ENCODE measurements around the gene ADNP2.

ADNP2 gene

GRCh38 chr18:80132180-80132812 lies 23.2 kb downstream of the ADNP2 start:
- no peak overlapping the region for H3K27ac ChIP-seq (ENCODE audit: poor library complexity, severe bottlenecking)
- peaks cover 12% of the 10 kb centered on the region for H3K4me1 ChIP-seq (ENCODE audit: insufficient read depth, poor library complexity, severe bottlenecking)
- H3K36me3 ChIP-seq (ENCODE audit: low read depth) = peaks cover 64% of the 10 kb centered on the region
- H3K9me3 ChIP-seq (ENCODE audit: severe bottlenecking) = no peaks in the 10 kb centered on the region
- H3K4me3 ChIP-seq (ENCODE audit: severe bottlenecking) = no peak overlapping the region
- DNase-seq (ENCODE audit: low spot score) = no peak
- no peak for TF ChIP-seq CTCF (IDR thresholded peaks at IDR 0.05; ENCODE audit: poor library complexity, severe bottlenecking)
- ATAC-seq (ENCODE audit: low read depth) = peak; percentile 46; the same call in 2 of the 3 replicates
- no peaks in the 10 kb centered on the region for H3K27me3 ChIP-seq (ENCODE audit: insufficient read depth, poor library complexity, severe bottlenecking)

GRCh38 chr18:80133124-80133523 lies 24.1 kb downstream of the ADNP2 start:
- H3K9me3 ChIP-seq (ENCODE audit: severe bottlenecking) = no peaks in the 10 kb centered on the region
- peaks cover 69% of the 10 kb centered on the region for H3K36me3 ChIP-seq (ENCODE audit: low read depth)
- peaks cover 12% of the 10 kb centered on the region for H3K4me1 ChIP-seq (ENCODE audit: insufficient read depth, poor library complexity, severe bottlenecking)
- ATAC-seq (ENCODE audit: low read depth) (no peak), DNase-seq (ENCODE audit: low spot score) (no peak)
- no peak for TF ChIP-seq CTCF (IDR thresholded peaks at IDR 0.05; ENCODE audit: poor library complexity, severe bottlenecking)
- H3K27me3 ChIP-seq (ENCODE audit: insufficient read depth, poor library complexity, severe bottlenecking) = no peaks in the 10 kb centered on the region
- H3K4me3 ChIP-seq (ENCODE audit: severe bottlenecking) = no peak overlapping the region
- no peak overlapping the region for H3K27ac ChIP-seq (ENCODE audit: poor library complexity, severe bottlenecking)

- Histone ChIP-seq H3K27ac (ENCODE audit: poor library complexity, severe bottlenecking) (no peak overlapping the region), H3K4me1 (ENCODE audit: insufficient read depth, poor library complexity, severe bottlenecking) (peaks cover 12% of the 10 kb centered on the region), H3K4me3 (ENCODE audit: severe bottlenecking) (no peak overlapping the region), H3K27me3 (ENCODE audit: insufficient read depth, poor library complexity, severe bottlenecking) (no peaks in the 10 kb centered on the region), H3K36me3 (ENCODE audit: low read depth) (peaks cover 89% of the 10 kb centered on the region), H3K9me3 (ENCODE audit: severe bottlenecking) (no peaks in the 10 kb centered on the region)
- ATAC-seq (ENCODE audit: low read depth) (no peak), DNase-seq (ENCODE audit: low spot score) (no peak)
- no peak for TF ChIP-seq CTCF (IDR thresholded peaks at IDR 0.05; ENCODE audit: poor library complexity, severe bottlenecking)
Observed at GRCh38 chr18:80135136-80135535, 26.1 kb downstream of the ADNP2 start.

- H3K9me3 ChIP-seq (ENCODE audit: severe bottlenecking) = no peaks in the 10 kb centered on the region
- ATAC-seq (ENCODE audit: low read depth) = no peak
- no peak overlapping the region for H3K27ac ChIP-seq (ENCODE audit: poor library complexity, severe bottlenecking)
- H3K4me1 ChIP-seq (ENCODE audit: insufficient read depth, poor library complexity, severe bottlenecking) = peaks cover 8% of the 10 kb centered on the region
- peaks cover 84% of the 10 kb centered on the region for H3K36me3 ChIP-seq (ENCODE audit: low read depth)
- H3K27me3 ChIP-seq (ENCODE audit: insufficient read depth, poor library complexity, severe bottlenecking) = no peaks in the 10 kb centered on the region
- TF ChIP-seq CTCF (IDR thresholded peaks at IDR 0.05; ENCODE audit: poor library complexity, severe bottlenecking) = no peak
- DNase-seq (ENCODE audit: low spot score) = no peak
- H3K4me3 ChIP-seq (ENCODE audit: severe bottlenecking) = no peak overlapping the region
Observed at GRCh38 chr18:80136679-80137078, 27.6 kb downstream of the ADNP2 start.

GRCh38 chr18:80137137-80137536 lies 28.1 kb downstream of the ADNP2 start:
- ATAC-seq (ENCODE audit: low read depth) (no peak), DNase-seq (ENCODE audit: low spot score) (no peak)
- no peak for TF ChIP-seq CTCF (IDR thresholded peaks at IDR 0.05; ENCODE audit: poor library complexity, severe bottlenecking)
- Histone ChIP-seq H3K27ac (ENCODE audit: poor library complexity, severe bottlenecking) (no peak overlapping the region), H3K4me3 (ENCODE audit: severe bottlenecking) (no peak overlapping the region), H3K27me3 (ENCODE audit: insufficient read depth, poor library complexity, severe bottlenecking) (no peaks in the 10 kb centered on the region), H3K36me3 (ENCODE audit: low read depth) (peaks cover 80% of the 10 kb centered on the region), H3K4me1 (ENCODE audit: insufficient read depth, poor library complexity, severe bottlenecking) (peaks cover 3% of the 10 kb centered on the region), H3K9me3 (ENCODE audit: severe bottlenecking) (no peaks in the 10 kb centered on the region)
